T-cell (primary cell): ENCODE data around the gene TFDP2. TPM values are rescaled to one million over a fixed set of nuclear protein-coding genes. Genes with fewer than 3 reads are reported as not detected.

ENCODE experiments used
- ATAC-seq, 4 experiments: fragments of 200-7000 bp in 3 of 4; fragments of 150-1000 bp in 1 of 4; cut with Tn5 transposase; replicated peaks in 1 of 4; 1 replicate in 3 of 4; 2 replicates in 1 of 4; pipeline ENCODE4 v1.10.0; 2021; ENCODE audit warnings: moderate library complexity in 3 of 4, mild to moderate bottlenecking in 2 of 4, moderate number of reproducible peaks in 1 of 4
- CTCF ChIA-PET, 2 donors: fragments of 300-600 bp; sonication (Branson Sonifier 250); formaldehyde crosslinking; loops; one replicate each; lab custom pipeline; 2022; ENCODE audit warnings: antibody characterized with exemption in 2 of 2; lab: Charles Lee
- POLR2A ChIA-PET, 2 donors: fragments of 300-600 bp; sonication (Branson Sonifier 250); formaldehyde crosslinking; loops; one replicate each; lab custom pipeline; 2022; ENCODE audit warnings: antibody characterized with exemption in 2 of 2; lab: Charles Lee
- DNase-seq, 35 experiments: peaks; one replicate each; pipeline versions ENCODE4 v3.0.0 to v3.0.0-alpha.2; 2013 to 2023
- H3K27ac ChIP-seq: one replicate; pipeline ENCODE4 v1.5.1; 2013; ENCODE audit warnings: low read length
- H3K27me3 ChIP-seq, 2 experiments: replicated peaks in 1 of 2; 1 replicate in 1 of 2; 2 replicates in 1 of 2; pipeline versions ENCODE4 v1.6.1 to v1.7.0; 2013; ENCODE audit warnings: low read length in 1 of 2, mixed read lengths in 1 of 2; ENCODE audit not compliant: control insufficient read depth in 2 of 2, insufficient read depth in 2 of 2; ENCODE audit errors: extremely low read depth in 1 of 2
- H3K36me3 ChIP-seq, 2 donors: 1 replicate in 1 of 2; 2 replicates in 1 of 2; pipeline versions ENCODE4 v1.6.1 to v1.7.0; 2013; ENCODE audit warnings: low read length in 1 of 2; ENCODE audit not compliant: control insufficient read depth in 2 of 2, insufficient read depth in 1 of 2; ENCODE audit errors: extremely low read depth in 1 of 2
- H3K4me1 ChIP-seq, 2 experiments: 1 replicate in 1 of 2; 2 replicates in 1 of 2; pipeline versions ENCODE4 v1.6.1 to v1.7.0; 2013; ENCODE audit warnings: low read length in 2 of 2, mixed read lengths in 1 of 2; ENCODE audit not compliant: insufficient read depth in 2 of 2, control insufficient read depth in 1 of 2; ENCODE audit errors: extremely low read depth in 1 of 2
- H3K4me3 ChIP-seq, 2 donors: 1 replicate in 1 of 2; 2 replicates in 1 of 2; pipeline versions ENCODE4 v1.5.1 to v1.7.0; 2013; ENCODE audit warnings: mild to moderate bottlenecking in 2 of 2, low read length in 1 of 2, moderate library complexity in 1 of 2; ENCODE audit not compliant: control insufficient read depth in 1 of 2; ENCODE audit errors: extremely low read depth in 1 of 2
- H3K9me3 ChIP-seq: 2 replicates; pipeline ENCODE4 v1.7.0; 2013
- H3K27ac Mint-ChIP-seq, 2 donors: one replicate each; pipeline ENCODE4 v1.8.0; 2020 to 2021; ENCODE audit warnings: mild to moderate bottlenecking in 2 of 2, mixed read lengths in 2 of 2
- H3K27me3 Mint-ChIP-seq, 2 donors: one replicate each; pipeline ENCODE4 v1.8.0; 2021 to 2022; ENCODE audit warnings: mixed read lengths in 2 of 2
- H3K36me3 Mint-ChIP-seq: one replicate; pipeline ENCODE4 v1.8.0; 2021; ENCODE audit warnings: mixed read lengths
- H3K4me1 Mint-ChIP-seq, 3 donors: one replicate each; pipeline ENCODE4 v1.8.0; 2020 to 2022; ENCODE audit warnings: mixed read lengths in 3 of 3, mild to moderate bottlenecking in 1 of 3
- H3K4me3 Mint-ChIP-seq, 3 donors: one replicate each; pipeline ENCODE4 v1.8.0; 2020 to 2022; ENCODE audit warnings: mild to moderate bottlenecking in 3 of 3, mixed read lengths in 3 of 3, moderate library complexity in 3 of 3
- H3K9me3 Mint-ChIP-seq, 3 donors: one replicate each; pipeline ENCODE4 v1.8.0; 2020 to 2022; ENCODE audit warnings: mixed read lengths in 3 of 3
- WGBS: methylation state at CpG from one replicate; pipeline ENCODE4 v1.1.5; 2013; ENCODE audit warnings: missing lambda C conversion rate; ENCODE audit not compliant: insufficient coverage; 5-methylcytosine and 5-hydroxymethylcytosine counted together
- total RNA-seq, 35 experiments: library from RNA in 6 of 35; stranded (reverse) in 6 of 35; fragments of 120-200 nt in 1 of 35; gene quantifications; one replicate each; pipeline versions ENCODE4 v1.2.1 to v1.2.4 and lab custom pipeline; 2013 to 2026

TFDP2 gene
- total RNA-seq, 5 donors from 2014 or later (not counting 1 experiment from before 2014, with no cell fraction given) = 30.1 to 45.0 (median 35.5) TPM

- Mint-ChIP-seq H3K4me1 (peaks cover 0 to 9% (median 6%) of the 10 kb centered on the region in 3 donors), H3K9me3 (no peaks in the 10 kb centered on the region), H3K36me3 (peaks cover 16% of the 10 kb centered on the region), H3K27ac (peak overlapping the region in 1 of 2 donors; percentile 24), H3K4me3 (no peak overlapping the region), H3K27me3 (no peaks in the 10 kb centered on the region)
- no peaks in the 10 kb centered on the region for H3K27me3 ChIP-seq
- no peak overlapping the region for H3K27ac ChIP-seq
- no peak for ATAC-seq
- DNase-seq = no peak
- WGBS = no CpG with 5 or more reads among the region's 3 CpGs
- CTCF ChIA-PET = no interaction called here
- POLR2A ChIA-PET = interaction anchor here (0.6 kb wide), 3 partner anchors 21 to 243 kb away, joined by 3 to 4 read pairs (median 4); no protein-coding TSS in a partner anchor
- no peak overlapping the region for H3K4me3 ChIP-seq
- H3K4me1 ChIP-seq = no peaks in the 10 kb centered on the region
- H3K9me3 ChIP-seq = no peaks in the 10 kb centered on the region
- H3K36me3 ChIP-seq = no peaks in the 10 kb centered on the region
Measured at GRCh38 chr3:142134799-142135325, 14.5 kb downstream of the TFDP2 start.

- H3K27ac ChIP-seq = no peak overlapping the region
- Mint-ChIP-seq H3K4me1 (peaks cover 0 to 15% (median 2%) of the 10 kb centered on the region in 3 donors), H3K4me3 (no peak overlapping the region), H3K36me3 (peaks cover 18% of the 10 kb centered on the region), H3K27ac (no peak overlapping the region), H3K9me3 (no peaks in the 10 kb centered on the region), H3K27me3 (no peaks in the 10 kb centered on the region)
- ATAC-seq (no peak), DNase-seq (no peak)
- peaks cover 0 to 2% of the 10 kb centered on the region in 2 donors for H3K36me3 ChIP-seq
- WGBS = no CpG with 5 or more reads among the region's 2 CpGs
- no peaks in the 10 kb centered on the region for H3K9me3 ChIP-seq
- POLR2A ChIA-PET = no interaction called here
- CTCF ChIA-PET = interaction anchor here (0.6 to 1.4 kb wide), 4 partner anchors 11 to 153 kb away, joined by 3 to 9 read pairs (median 3); no protein-coding TSS in a partner anchor
- H3K4me1 ChIP-seq = peaks cover 0 to 2% of the 10 kb centered on the region in 2 experiments
- no peaks in the 10 kb centered on the region for H3K27me3 ChIP-seq
- H3K4me3 ChIP-seq = no peak overlapping the region
Measured at GRCh38 chr3:142129516-142130171, 19.7 kb downstream of the TFDP2 start.

- H3K27ac ChIP-seq = no peak overlapping the region
- H3K9me3 ChIP-seq = no peaks in the 10 kb centered on the region
- H3K4me3 ChIP-seq = no peak overlapping the region
- peaks cover 0 to 2% of the 10 kb centered on the region in 2 experiments for H3K4me1 ChIP-seq
- DNase-seq (no peak), ATAC-seq (no peak)
- no peaks in the 10 kb centered on the region for H3K27me3 ChIP-seq
- ChIA-PET POLR2A (interaction anchor here in 1 of 2 donors (0.5 kb wide), 1 partner anchor 198 kb away, joined by 3 read pairs; no protein-coding TSS in a partner anchor), CTCF (interaction anchor here in 1 of 2 donors (0.6 to 1.2 kb wide), 2 partner anchors 152 to 157 kb away, joined by 3 to 5 read pairs; no protein-coding TSS in a partner anchor)
- Mint-ChIP-seq H3K27me3 (no peaks in the 10 kb centered on the region), H3K27ac (no peak overlapping the region), H3K36me3 (peaks cover 18% of the 10 kb centered on the region), H3K4me1 (peaks cover 0 to 15% (median 0%) of the 10 kb centered on the region in 3 donors), H3K4me3 (no peak overlapping the region), H3K9me3 (no peaks in the 10 kb centered on the region)
- H3K36me3 ChIP-seq = peaks cover 0 to 2% of the 10 kb centered on the region in 2 donors
- WGBS = 92% methylated on average over 6 of the region's 8 CpGs
Measured at GRCh38 chr3:142127941-142128658, 21.2 kb downstream of the TFDP2 start.

GRCh38 chr3:142124243-142124642 lies 25.1 kb downstream of the TFDP2 start:
- no peak overlapping the region for H3K27ac Mint-ChIP-seq
- peaks cover 6% of the 10 kb centered on the region for H3K36me3 Mint-ChIP-seq
- peaks cover 0 to 11% (median 7%) of the 10 kb centered on the region in 3 donors for H3K4me1 Mint-ChIP-seq
- no peaks in the 10 kb centered on the region for H3K9me3 Mint-ChIP-seq
- ATAC-seq (no peak), DNase-seq (no peak)
- peaks cover 0 to 2% of the 10 kb centered on the region in 2 experiments for H3K4me1 ChIP-seq
- no peaks in the 10 kb centered on the region for H3K27me3 Mint-ChIP-seq
- H3K9me3 ChIP-seq = no peaks in the 10 kb centered on the region
- no peak overlapping the region for H3K4me3 ChIP-seq
- CTCF ChIA-PET = interaction anchor here in 1 of 2 donors (0.6 to 2.0 kb wide), 3 partner anchors 56 to 636 kb away, joined by 3 to 10 read pairs (median 4); no protein-coding TSS in a partner anchor
- POLR2A ChIA-PET = no interaction called here
- no peaks in the 10 kb centered on the region for H3K27me3 ChIP-seq
- no peak overlapping the region for H3K27ac ChIP-seq
- no CpG with 5 or more reads among the region's 2 CpGs for WGBS
- peaks cover 0 to 2% of the 10 kb centered on the region in 2 donors for H3K36me3 ChIP-seq
- no peak overlapping the region for H3K4me3 Mint-ChIP-seq

GRCh38 chr3:142120707-142121106 lies 28.6 kb downstream of the TFDP2 start:
- no peak overlapping the region for H3K27ac Mint-ChIP-seq
- ChIA-PET POLR2A (interaction anchor here (0.5 to 0.6 kb wide), 3 partner anchors 29 to 1922 kb away, joined by 3 to 4 read pairs (median 3); partner anchors contain the start of gene TFDP2 (in 1 of the 2)), CTCF (interaction anchor here in 1 of 2 donors (0.8 kb wide), 1 partner anchor 161 kb away, joined by 3 read pairs; no protein-coding TSS in a partner anchor)
- Histone ChIP-seq H3K4me1 (no peaks in the 10 kb centered on the region), H3K27ac (no peak overlapping the region), H3K4me3 (no peak overlapping the region), H3K27me3 (no peaks in the 10 kb centered on the region), H3K36me3 (no peaks in the 10 kb centered on the region), H3K9me3 (no peaks in the 10 kb centered on the region)
- no peaks in the 10 kb centered on the region for H3K27me3 Mint-ChIP-seq
- WGBS = 78% methylated on average over 1 of the region's 3 CpGs
- H3K36me3 Mint-ChIP-seq = peaks cover 2% of the 10 kb centered on the region
- no peaks in the 10 kb centered on the region for H3K9me3 Mint-ChIP-seq
- DNase-seq (no peak), ATAC-seq (no peak)
- H3K4me3 Mint-ChIP-seq = no peak overlapping the region
- H3K4me1 Mint-ChIP-seq = peaks cover 10 to 18% (median 10%) of the 10 kb centered on the region in 3 donors

GRCh38 chr3:142118911-142119310 lies 30.4 kb downstream of the TFDP2 start:
- Mint-ChIP-seq H3K4me3 (no peak overlapping the region), H3K36me3 (peaks cover 2% of the 10 kb centered on the region), H3K9me3 (no peaks in the 10 kb centered on the region), H3K27me3 (no peaks in the 10 kb centered on the region), H3K4me1 (peaks cover 10 to 18% (median 11%) of the 10 kb centered on the region in 3 donors), H3K27ac (no peak overlapping the region)
- no peak for DNase-seq
- Histone ChIP-seq H3K36me3 (no peaks in the 10 kb centered on the region), H3K4me3 (no peak overlapping the region), H3K4me1 (no peaks in the 10 kb centered on the region), H3K9me3 (no peaks in the 10 kb centered on the region), H3K27ac (no peak overlapping the region), H3K27me3 (no peaks in the 10 kb centered on the region)
- WGBS = no CpG with 5 or more reads among the region's 3 CpGs
- POLR2A ChIA-PET = no interaction called here
- ATAC-seq = no peak
- CTCF ChIA-PET = interaction anchor here in 1 of 2 donors (0.6 kb wide), 1 partner anchor 10 kb away, joined by 3 read pairs; no protein-coding TSS in a partner anchor
